Calu3 (cell line): Measurements from ENCODE around the gene ACVR1B. TPM values are rescaled to one million over a fixed set of nuclear protein-coding genes. Genes with fewer than 3 reads are reported as not detected.

Source experiments
- BruUV-seq: library from RNA; stranded (reverse); fragments of 400-500 nt; replicated peaks from 2 replicates; lab custom pipeline; 2021; lab: Mats Ljungman, UMichigan
- CTCF ChIA-PET: fragments of 300-600 bp; sonication (Branson Sonifier 250); formaldehyde crosslinking; loops from one replicate; lab custom pipeline; 2022; ENCODE audit warnings: antibody characterized with exemption; lab: Charles Lee
- DNase-seq: peaks from one replicate; pipeline ENCODE4 v3.0.0; 2022
- H3K27ac Mint-ChIP-seq: one replicate; pipeline ENCODE4 v1.8.0; 2022; ENCODE audit warnings: mixed read lengths; ENCODE audit not compliant: unreplicated experiment
- H3K27me3 Mint-ChIP-seq: one replicate; pipeline ENCODE4 v1.8.0; 2022; ENCODE audit warnings: mixed read lengths; ENCODE audit not compliant: unreplicated experiment
- H3K36me3 Mint-ChIP-seq: one replicate; pipeline ENCODE4 v1.8.0; 2022; ENCODE audit warnings: mild to moderate bottlenecking, moderate library complexity, mixed read lengths; ENCODE audit not compliant: insufficient read depth, unreplicated experiment
- H3K4me1 Mint-ChIP-seq: one replicate; pipeline ENCODE4 v1.8.0; 2022; ENCODE audit warnings: mild to moderate bottlenecking, low read depth, mixed read lengths; ENCODE audit not compliant: unreplicated experiment
- H3K4me3 Mint-ChIP-seq: one replicate; pipeline ENCODE4 v1.8.0; 2022; ENCODE audit warnings: mild to moderate bottlenecking, low read depth, moderate library complexity, mixed read lengths; ENCODE audit not compliant: unreplicated experiment
- H3K9me3 Mint-ChIP-seq: one replicate; pipeline ENCODE4 v1.8.0; 2022; ENCODE audit warnings: low read depth, mixed read lengths; ENCODE audit not compliant: unreplicated experiment
- CTCF ChIP-seq: fragments of 200-600 bp; IDR thresholded peaks from one replicate; pipeline ENCODE4 v1.8.0; 2022; ENCODE audit warnings: antibody characterized with exemption; ENCODE audit not compliant: unreplicated experiment
- intact Hi-C: fragments of 100-400 bp; cut with micrococcal nuclease; formaldehyde crosslinking; loops from one replicate; pipeline ENCODE4 v1.10.0; 2022; ENCODE audit not compliant: unreplicated experiment
- total RNA-seq: library from RNA; stranded (reverse); gene quantifications from 2 replicates; pipeline ENCODE4 v1.2.3, GENCODE V29; 2022

ACVR1B gene
- total RNA-seq, 1 experiment from 2014 or later, result 16.3 TPM

DNA sequence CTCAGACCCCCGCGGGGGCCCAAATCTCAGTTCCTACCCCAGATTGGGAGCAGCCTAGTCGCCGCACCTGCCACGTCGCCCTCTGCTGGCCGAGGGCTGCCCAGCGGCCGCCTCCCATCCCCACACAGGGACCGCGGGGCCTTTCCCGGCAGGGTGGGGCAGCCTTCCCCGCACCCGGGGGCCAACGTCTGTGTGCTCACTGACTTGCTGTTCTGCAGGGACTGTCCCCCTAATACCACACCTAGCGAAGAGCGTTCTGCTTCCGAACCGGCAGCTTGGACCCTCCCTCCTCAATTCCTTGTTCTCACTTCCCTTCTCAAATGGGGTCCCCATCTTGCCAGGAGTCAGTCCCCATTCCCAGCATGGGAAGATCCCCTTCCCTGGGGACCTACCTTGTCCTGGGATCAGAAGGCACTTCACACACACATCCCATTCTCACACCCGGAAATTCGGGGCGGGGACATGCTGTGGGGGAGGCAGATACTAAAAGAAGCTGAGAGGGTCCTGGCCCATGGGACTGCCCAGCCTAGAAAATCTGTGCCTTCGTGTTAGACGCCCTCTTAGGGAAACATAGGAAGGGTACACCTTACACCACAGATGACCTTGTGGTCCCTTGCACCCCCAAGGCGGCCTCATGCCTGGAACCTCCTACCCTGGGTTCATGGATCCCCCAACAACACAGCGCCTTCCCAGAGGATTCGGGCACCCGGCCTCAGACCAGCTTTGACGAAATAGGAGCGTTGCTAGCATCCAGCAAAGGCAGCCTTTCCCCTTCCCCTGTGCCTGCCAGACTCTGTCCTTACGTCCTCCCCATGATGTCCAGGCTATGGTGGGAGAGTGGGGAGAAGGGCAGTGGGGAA, 27.8 kb upstream of the ACVR1B start:
- DNase-seq, result peak; percentile 49
- Mint-ChIP-seq H3K27me3 (peaks cover 13% of the 10 kb centered on the region), H3K4me1 (no peaks in the 10 kb centered on the region), H3K27ac (no peak overlapping the region), H3K4me3 (no peak overlapping the region), H3K36me3 (no peaks in the 10 kb centered on the region), H3K9me3 (no peaks in the 10 kb centered on the region)
- BruUV-seq, result no TSS peak
- intact Hi-C loops, result no loop called here
- CTCF ChIA-PET, result interaction anchor here (0.7 kb wide), 1 partner anchor 86 kb away, joined by 3 read pairs; no protein-coding TSS in a partner anchor
- peak; percentile 52 for TF ChIP-seq CTCF

DNA sequence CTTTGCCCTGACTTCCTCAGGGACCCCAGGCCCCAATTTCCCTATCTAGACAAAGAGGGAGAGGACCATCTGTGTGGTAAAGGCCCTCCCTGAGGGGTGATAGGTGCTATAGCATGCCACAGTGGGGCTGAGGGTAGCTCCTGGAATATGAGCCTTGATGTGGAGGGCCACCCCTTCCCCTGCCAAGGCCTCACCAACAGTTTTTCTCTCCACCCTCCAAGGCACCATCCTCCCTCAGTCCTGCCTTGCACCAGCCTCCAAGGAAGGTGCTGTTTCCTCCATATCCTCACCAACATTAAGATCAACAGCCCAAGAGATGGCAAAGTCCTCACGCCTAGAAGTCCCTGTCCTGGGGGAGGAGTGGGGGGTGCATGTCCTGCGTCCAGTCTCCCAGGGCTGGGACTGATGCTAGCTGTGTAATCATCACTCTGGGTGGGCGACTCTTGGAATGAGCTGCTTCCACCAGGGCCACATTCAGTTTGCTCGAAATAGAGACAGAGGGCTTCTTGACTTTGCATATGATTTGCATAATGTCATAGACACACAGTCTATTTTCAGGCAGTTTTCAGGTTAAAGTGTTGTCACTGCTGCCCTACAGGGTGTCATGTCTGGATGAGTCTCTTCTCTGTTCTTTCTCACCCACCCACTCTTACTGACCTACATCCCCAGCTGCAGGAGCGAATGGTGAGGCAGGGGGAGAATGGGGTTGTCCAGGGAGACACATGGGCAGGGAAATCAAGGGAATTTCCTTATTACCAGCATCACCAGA, 26.8 kb upstream of the ACVR1B start:
- CTCF ChIA-PET, result no interaction called here
- no peak for DNase-seq
- Mint-ChIP-seq H3K4me1 (no peaks in the 10 kb centered on the region), H3K36me3 (no peaks in the 10 kb centered on the region), H3K27me3 (peaks cover 13% of the 10 kb centered on the region), H3K4me3 (no peak overlapping the region), H3K27ac (no peak overlapping the region), H3K9me3 (no peaks in the 10 kb centered on the region)
- intact Hi-C loops, result loop anchor here (1.0 kb wide), 1 partner anchor 28 kb away; no protein-coding TSS in a partner anchor
- no TSS peak for BruUV-seq
- no peak for TF ChIP-seq CTCF

GRCh38 chr12:51925346-51926063, 26.0 kb upstream of the ACVR1B start:
- BruUV-seq, result no TSS peak
- no peaks in the 10 kb centered on the region for H3K36me3 Mint-ChIP-seq
- intact Hi-C loops, result loop anchor here (1.0 kb wide), 2 partner anchors 27 to 55 kb away; no protein-coding TSS in a partner anchor

More at GRCh38 chr12:51925346-51926063, 26.0 kb upstream of the ACVR1B start:
- Mint-ChIP-seq H3K27ac (no peak overlapping the region), H3K4me3 (no peak overlapping the region), H3K9me3 (no peaks in the 10 kb centered on the region), H3K4me1 (no peaks in the 10 kb centered on the region), H3K27me3 (peaks cover 5% of the 10 kb centered on the region)
- CTCF ChIA-PET, result interaction anchor here (1.8 kb wide), 1 partner anchor 56 kb away, joined by 7 read pairs; no protein-coding TSS in a partner anchor
- DNase-seq, result no peak
- no peak for TF ChIP-seq CTCF
